Measurements from ENCODE around the gene ITPR2. TPM values are rescaled to one million over a fixed set of nuclear protein-coding genes. Genes with fewer than 3 reads are reported as not detected.
A peak's percentile ranks its signal among the peaks of the same experiment; 100 is the strongest.

ITPR2 gene
- total and polyA plus RNA-seq, 2 of the 13 experiments (the other 11 are each of a cell fraction or from before 2014, with no cell fraction given), result 31.9 to 81.9 TPM

GRCh38 chr12:26830783-26831551, 2.0 kb downstream of the ITPR2 start:
- 2% methylated on average over 13 of the region's 13 CpGs for WGBS (ENCODE audit: low lambda C conversion rate)
- H4K20me1 ChIP-seq (ENCODE audit: insufficient read depth, low read length), result peaks cover 59% of the 10 kb centered on the region
- H3K36me3 ChIP-seq (replicated peaks in 1 of 2; ENCODE audit: control insufficient read depth in 1 of 2, insufficient read depth in 2 of 2, low read length in 2 of 2), result peaks cover 0 to 12% of the 10 kb centered on the region in 2 experiments; a peak in 1 of 5 replicates
- intact Hi-C loops (cut with micrococcal nuclease; ENCODE audit: unreplicated experiment), result loop anchor here (10.0 kb wide), 1 partner anchor 96 kb away; no protein-coding TSS in a partner anchor
- CTCF ChIA-PET (ENCODE audit: low intra/inter-chr PET ratio, low total read pairs), result no interaction called here
- H3K4me1 ChIP-seq (ENCODE audit: insufficient read depth, low read length), result peaks cover 58% of the 10 kb centered on the region
- peak overlapping the region; percentile 82 for H3K9ac ChIP-seq (ENCODE audit: insufficient read depth, low read depth, low read length)
- no peak for DNase-seq (ENCODE audit: low spot score)
- POLR2A ChIA-PET, result interaction anchor here (1.4 to 4.9 kb wide), 5 partner anchors 10 to 86 kb away, joined by 3 to 48 read pairs (median 7); no protein-coding TSS in a partner anchor
- no peak for FAIRE-seq
- peak overlapping the region; percentile 94 for H3K4me2 ChIP-seq (ENCODE audit: low read depth, low read length)
- H3K9me3 ChIP-seq (ENCODE audit: low read length), result no peaks in the 10 kb centered on the region
- in situ Hi-C loops (cut with HindIII; ENCODE audit: extremely low pct_ligation_motif_present, low pct_unique_long_range_greater_than_20kb), result no loop called here
- no peak overlapping the region for H2AFZ ChIP-seq (ENCODE audit: low read length)
- peaks cover 72% of the 10 kb centered on the region for H3K79me2 ChIP-seq (ENCODE audit: insufficient read depth, low read length)
- peak overlapping the region; percentile 56 for H3K27ac ChIP-seq (ENCODE audit: extremely low read length, insufficient read depth, low read length)
- H3K4me3 ChIP-seq (replicated peaks in 1 of 3; ENCODE audit: insufficient read depth in 1 of 3, low read depth in 2 of 3, low read length in 3 of 3), result peak overlapping the region; percentile 62 to 84 (median 82)
- H3K27me3 ChIP-seq (ENCODE audit: control insufficient read depth in 1 of 2, insufficient read depth in 2 of 2, low read length in 2 of 2), result no peaks in the 10 kb centered on the region; a peak in 1 of 5 replicates
- ATAC-seq, result no peak
- no TSS peak for BruUV-seq (replicated peaks)
- TF ChIP-seq SETDB1 (CRISPR knock-in tag; IDR thresholded peaks at IDR 0.05; ENCODE audit: borderline replicate concordance) (no peak), ELF3 (CRISPR knock-in tag; IDR thresholded peaks at IDR 0.05) (no peak), HDAC1 (CRISPR knock-in tag; IDR thresholded peaks at IDR 0.05) (peak; percentile 48; the same call in 1 of the 2 replicates), PHF8 (CRISPR knock-in tag; IDR thresholded peaks at IDR 0.05) (0 out of 2 replicates have a peak, but pooled peaks have one; percentile 19), RBFOX2 (IDR thresholded peaks at IDR 0.05; ENCODE audit: low read depth, low read length) (0 out of 2 replicates have a peak, but pooled peaks have one; percentile 55), SPEN (CRISPR knock-in tag; IDR thresholded peaks at IDR 0.05; ENCODE audit: low read depth) (peak; percentile 30; the same call in 1 of the 2 replicates), KLF16 (CRISPR knock-in tag; IDR thresholded peaks at IDR 0.05) (0 out of 4 replicates have a peak, but pooled peaks of 1 of the 2 experiments have one; percentile 13), ZNF792 (CRISPR knock-in tag; IDR thresholded peaks at IDR 0.05) (no peak), MEF2D (CRISPR knock-in tag; IDR thresholded peaks at IDR 0.05) (peak; percentile 18; the same call in 1 of the 2 replicates), LCORL (IDR thresholded peaks at IDR 0.05) (no peak), LCORL (CRISPR knock-in tag; IDR thresholded peaks at IDR 0.05) (peak; percentile 31; the same call in 1 of the 2 replicates), ARID4A (CRISPR knock-in tag; IDR thresholded peaks at IDR 0.05; ENCODE audit: borderline replicate concordance) (peak; percentile 23; the same call in 1 of the 2 replicates), MBD4 (IDR thresholded peaks at IDR 0.05; ENCODE audit: borderline replicate concordance, low read length) (peak; percentile 20; the same call in 1 of the 2 replicates), HMGXB4 (CRISPR knock-in tag; IDR thresholded peaks at IDR 0.05; ENCODE audit: borderline replicate concordance in 1 of 2, low read depth in 1 of 2) (0 out of 4 replicates have a peak, but pooled peaks of 1 of the 2 experiments have one; percentile 5), ASH2L (IDR thresholded peaks at IDR 0.05; ENCODE audit: insufficient read length, low read depth, low read length) (peak; percentile 43), KMT2A (CRISPR knock-in tag; IDR thresholded peaks at IDR 0.05) (peak; percentile 27)
- TF ChIP-seq, protein P1, sequence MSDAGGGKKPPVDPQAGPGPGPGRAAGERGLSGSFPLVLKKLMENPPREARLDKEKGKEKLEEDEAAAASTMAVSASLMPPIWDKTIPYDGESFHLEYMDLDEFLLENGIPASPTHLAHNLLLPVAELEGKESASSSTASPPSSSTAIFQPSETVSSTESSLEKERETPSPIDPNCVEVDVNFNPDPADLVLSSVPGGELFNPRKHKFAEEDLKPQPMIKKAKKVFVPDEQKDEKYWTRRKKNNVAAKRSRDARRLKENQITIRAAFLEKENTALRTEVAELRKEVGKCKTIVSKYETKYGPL (CRISPR knock-in tag; IDR thresholded peaks at IDR 0.05), result peak; percentile 44; the same call in 1 of the 2 replicates
